HG02981 (cell line): ENCODE data around the gene LDLRAP1.

Experiments used
- ATAC-seq: cut with Tn5 transposase; IDR thresholded peaks from one replicate; pipeline ENCODE4 v1.9.1; 2021; ENCODE audit warnings: mild to moderate bottlenecking, moderate library complexity; ENCODE audit not compliant: unreplicated experiment

LDLRAP1 gene

GRCh38 chr1:25523542-25523941 is 19.9 kb upstream of the LDLRAP1 start:
- ATAC-seq: no peak

GRCh38 chr1:25524568-25525360 is 18.6 kb upstream of the LDLRAP1 start:
- ATAC-seq: no peak

- no peak for ATAC-seq
Observed at GRCh38 chr1:25525361-25525688, 18.1 kb upstream of the LDLRAP1 start.

DNA sequence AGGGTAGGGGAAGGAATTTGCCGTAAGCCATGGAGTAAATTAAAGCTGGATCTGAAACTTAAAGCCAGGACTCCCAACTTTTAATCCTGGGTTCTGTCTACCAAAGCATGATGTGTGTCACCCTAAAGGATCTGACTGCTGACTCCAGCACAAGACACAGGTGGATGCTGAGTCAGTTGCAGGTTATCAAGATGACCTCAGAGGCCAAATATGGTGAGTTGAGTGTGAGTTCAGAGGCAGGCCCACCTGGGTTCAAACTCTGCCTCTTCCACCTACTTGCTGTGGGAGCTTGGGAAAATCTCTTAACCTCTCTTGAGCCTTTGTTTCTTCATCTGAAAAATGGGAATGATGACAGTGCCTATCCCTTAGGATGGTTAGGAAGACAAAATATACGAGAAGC is 16.7 kb upstream of the LDLRAP1 start:
- no peak for ATAC-seq

DNA sequence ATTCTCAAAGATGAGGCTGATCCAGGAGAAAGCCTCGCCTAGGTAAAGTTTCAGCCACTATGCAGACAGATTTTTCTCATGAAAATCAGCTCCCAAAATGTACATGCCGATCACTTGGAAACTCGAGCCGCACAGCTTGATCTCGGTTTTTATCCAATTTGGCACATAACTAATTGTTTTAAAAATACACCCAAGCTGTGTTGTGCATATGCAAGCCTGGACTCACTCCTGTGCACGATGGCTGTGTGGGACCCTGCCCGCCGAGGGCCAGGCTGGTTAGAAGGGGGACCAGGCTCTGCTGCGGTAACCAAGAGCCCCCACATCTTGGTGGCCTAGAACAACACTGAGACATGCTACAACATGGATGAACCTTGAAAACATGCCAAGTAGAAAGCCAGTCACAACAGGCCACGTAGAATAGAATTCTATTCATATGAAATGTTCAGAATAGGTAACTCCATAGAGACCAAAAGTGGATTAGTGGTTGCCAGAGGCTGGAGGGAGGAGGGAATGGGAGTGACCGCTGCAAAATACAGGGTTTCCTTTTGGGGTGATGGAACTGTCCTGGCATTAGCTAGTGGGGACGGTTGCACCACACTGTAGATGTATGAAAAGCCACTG is 16.1 kb upstream of the LDLRAP1 start:
- ATAC-seq: no peak

- no peak for ATAC-seq
Observed at GRCh38 chr1:25527946-25528595, 15.3 kb upstream of the LDLRAP1 start.

DNA sequence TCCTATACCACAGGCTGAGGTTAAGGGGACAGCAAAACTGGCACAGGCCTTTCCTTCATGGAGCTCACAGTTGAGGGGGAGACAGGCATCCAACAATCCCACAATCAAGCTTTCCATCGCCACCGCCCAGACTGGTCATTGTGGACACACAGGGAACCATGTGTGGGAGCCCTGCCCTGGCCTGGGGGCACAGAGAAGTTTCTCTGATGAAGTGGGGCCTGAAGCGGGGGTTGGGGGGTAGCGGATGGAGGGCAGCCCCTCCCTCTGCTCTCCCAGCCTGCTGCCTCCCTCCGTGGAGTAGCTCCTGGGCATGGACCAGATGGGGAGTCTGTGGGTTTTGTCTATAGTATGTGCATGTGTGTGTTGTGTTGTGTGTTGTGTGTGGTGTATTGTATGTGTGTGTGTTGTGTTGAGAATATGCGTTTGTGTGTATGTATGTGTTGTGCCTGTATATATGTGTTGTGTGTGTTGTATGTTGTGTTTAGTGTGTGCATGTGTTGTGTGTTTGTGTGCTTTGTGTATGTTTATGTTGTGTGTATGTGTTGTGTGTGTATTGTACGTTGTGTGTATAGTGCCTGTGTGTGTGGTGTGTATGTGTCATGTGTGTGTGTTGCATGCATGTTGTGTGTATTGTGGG is 14.4 kb upstream of the LDLRAP1 start:
- no peak for ATAC-seq

DNA sequence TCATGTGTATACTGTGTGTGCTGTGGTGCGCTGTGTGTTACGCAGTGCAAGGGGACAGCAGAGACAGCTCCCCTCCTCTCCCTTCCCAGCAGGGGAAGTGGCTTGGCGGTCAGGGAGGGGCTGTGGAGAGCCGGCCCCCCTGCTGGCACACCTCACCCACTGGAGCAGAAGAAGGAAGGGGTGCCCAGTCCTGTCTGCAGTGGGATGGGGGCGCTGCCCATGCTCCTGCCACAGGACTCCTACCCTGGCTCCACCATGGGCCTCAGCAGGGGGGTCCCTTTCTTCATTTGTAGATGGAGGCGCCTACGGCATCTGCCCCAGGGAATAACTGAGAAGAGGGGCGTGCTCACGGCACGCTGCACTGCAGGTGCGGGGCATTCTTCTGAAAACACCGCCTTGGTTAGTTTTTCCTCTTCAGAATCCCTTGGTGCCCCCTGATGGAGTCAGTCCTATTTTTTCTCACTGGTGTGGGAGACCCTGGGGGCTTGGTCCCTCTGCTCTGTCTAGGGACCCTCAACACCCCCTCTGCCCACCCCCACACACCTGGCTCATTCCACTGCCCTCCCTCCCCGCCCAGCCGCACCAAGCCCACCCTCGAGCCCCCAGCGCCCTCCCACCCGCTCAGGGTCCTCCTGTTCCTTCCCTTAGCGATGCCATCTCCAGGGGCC is 13.8 kb upstream of the LDLRAP1 start:
- no peak for ATAC-seq

DNA sequence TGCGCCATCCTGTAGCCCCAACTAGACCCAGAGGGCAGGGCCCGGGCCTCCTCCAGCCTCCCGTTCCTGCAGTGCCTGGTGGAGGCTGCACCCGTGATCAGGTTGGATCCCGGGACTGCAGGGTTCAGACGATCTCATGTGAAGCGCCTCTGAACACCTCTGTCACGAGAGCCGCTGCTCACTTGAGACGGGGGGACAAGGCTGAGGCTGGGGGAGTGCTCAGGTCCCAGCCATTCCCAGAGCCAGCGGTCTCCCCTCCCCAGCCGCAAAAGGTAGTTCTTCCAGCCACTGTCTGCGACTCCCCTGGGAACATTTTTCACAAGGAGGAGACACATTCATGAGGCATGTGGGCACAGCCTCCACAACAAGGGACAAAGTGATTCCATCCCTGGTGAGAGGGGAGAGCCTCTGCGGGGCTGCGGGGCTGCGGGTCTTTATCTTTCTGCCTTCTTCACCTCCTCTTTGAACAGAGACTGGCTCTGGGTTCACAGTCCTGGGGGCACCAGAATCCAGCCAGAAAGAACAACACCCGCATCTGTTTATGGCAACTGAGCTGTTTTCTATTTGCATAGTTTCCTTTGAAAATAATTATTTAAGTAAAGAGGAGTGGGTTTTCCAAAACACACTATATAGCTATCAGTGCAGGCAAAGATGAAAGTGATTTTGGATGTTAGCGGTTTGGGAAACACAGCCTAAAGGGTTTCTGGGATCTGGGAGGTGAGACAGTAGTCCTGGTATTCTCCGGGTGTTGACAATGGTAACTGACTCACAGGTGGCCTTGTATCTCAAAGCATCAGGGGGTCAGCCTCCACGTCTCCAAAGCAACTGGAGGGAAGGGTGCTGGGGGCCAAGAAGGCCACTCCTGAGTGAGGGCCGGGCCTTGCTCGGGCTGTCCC is 13.0 kb upstream of the LDLRAP1 start:
- no peak for ATAC-seq

DNA sequence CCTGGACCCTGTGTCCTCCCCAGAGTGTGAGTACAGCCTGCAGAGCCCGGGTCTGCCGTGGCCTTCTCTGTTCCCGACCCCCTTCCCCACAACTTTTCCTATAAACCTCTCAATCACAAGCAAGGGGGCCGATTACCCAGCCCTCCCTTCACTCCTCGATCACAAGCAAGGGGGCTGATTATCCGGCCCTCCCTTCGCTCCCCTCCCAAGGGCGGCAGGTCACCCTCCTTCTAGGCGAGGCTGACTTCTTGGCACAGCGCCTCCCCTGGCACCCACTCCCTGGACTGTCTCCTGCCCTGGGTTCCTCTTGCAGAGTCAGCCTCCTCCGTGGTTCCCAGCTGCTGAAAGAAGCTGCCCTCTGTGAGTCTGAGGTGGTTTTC is 12.3 kb upstream of the LDLRAP1 start:
- no peak for ATAC-seq

DNA sequence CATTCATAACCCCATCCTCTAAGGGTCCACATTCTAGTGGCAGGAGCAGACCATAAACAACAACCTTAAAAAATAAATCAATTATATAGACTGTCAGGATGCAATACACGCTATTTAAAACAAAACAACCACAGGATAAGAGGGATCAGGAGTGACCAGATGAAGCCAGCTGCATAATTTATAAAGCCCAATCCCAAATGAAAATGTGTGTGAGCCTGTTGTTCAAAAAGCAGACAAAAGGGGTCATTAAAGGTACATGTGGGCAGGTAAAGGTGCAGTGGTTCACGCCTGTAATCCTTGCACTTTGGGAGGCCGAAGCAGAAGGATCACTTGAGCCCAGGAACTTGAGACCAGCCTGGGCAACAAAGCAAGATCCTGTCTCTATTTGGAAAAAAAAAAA is 10.4 kb upstream of the LDLRAP1 start:
- no peak for ATAC-seq

DNA sequence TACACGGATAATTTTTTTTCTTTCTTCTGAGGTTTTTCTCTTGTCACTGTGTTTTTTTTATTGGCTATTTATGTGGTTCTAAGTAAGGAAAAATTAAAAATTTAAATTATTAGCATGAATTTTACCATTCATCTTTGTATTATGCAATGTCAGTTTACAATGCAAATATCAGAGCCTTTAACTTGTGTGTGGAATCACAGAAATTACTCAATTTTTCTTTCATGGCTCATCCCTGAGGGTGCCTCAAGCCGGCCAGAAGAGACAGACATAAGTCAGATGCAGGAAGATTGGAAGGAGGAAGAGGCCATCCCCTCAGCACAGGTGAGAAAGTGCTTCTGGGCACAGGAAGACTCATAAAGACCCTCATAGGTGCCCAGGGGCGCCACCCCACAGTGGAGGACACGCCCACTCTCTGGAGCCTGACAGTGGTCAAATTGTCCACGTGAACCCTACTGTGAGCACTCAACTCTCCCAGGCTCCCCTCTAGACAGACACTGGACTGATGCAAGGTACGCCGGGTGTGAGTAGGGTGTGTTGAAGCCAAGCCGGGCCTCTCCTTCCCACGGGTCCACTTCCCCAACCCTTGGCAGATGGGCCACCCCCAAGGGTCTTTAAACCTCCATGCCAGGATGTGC is 9.5 kb upstream of the LDLRAP1 start:
- ATAC-seq: no peak

DNA sequence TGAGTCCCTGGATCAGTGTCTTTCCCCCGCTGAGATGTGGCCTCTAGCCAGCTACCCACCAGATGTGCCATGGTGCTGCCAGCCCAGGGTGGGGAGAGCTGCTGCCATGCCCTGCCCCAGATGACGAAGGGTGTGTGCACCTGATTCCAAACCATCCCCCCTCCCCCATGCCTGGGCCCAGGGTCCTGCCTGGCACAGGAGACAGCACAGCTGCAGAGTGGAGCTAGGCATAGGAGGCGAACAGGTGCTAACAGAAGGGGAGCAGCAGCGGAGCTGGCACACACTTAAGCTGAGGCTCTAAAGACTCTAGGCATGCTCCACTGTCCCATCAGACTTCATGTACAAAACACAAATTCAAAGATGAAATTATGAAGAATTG is 9.0 kb upstream of the LDLRAP1 start:
- ATAC-seq: no peak

DNA sequence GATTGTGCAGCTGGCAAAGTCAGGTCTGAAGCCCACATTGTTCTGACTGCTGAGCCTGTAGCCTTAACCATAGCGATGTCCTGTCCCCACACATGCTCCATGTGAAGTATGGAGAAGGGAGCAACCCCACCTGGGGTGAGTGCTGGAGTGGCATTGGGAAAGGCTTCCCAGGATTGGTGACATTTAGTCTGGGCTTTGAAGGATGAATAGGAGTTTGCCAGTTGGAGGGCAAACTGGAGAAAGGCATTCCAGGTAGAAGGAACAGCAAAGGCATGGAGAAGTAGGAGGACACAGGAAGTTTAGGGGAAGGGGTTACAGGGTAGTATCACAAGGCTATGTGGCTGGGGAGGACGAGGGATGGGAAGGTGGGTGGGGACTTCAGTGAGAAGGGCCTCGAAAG is 7.3 kb upstream of the LDLRAP1 start:
- no peak for ATAC-seq

DNA sequence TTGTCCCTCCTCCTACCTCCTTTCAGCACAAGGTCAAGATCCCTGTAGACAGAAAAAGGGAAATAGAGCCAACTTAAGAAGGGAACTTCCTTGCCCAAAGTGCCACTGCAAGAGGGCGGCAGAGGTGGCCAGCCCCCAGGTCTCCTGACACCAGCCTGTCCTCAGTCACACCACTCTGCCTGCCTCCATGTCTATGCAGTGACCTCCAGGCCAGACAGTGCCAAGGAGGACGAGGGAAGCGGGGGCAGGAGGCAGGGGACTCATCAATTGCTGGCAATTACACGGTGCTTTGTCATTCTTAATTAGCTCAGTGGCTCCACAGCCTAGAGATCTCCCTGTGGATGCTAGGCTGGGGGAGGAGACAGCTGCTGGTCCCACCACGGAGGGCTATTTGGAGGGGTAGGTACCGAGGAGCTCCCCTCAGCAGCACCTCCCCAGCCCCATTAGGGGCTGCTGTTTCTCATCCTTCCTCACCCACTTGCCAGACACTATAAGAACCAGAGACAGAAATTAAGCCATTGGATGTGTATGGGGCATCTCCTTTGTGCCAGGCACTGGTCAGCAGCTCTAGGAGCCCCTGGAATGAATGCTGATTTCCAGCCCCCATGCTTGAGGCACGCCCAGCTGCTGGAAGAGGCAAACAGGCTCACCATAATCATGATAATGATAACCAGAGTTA is 6.1 kb upstream of the LDLRAP1 start:
- no peak for ATAC-seq

- no peak for ATAC-seq
Observed at GRCh38 chr1:25538191-25538767, 5.1 kb upstream of the LDLRAP1 start.

DNA sequence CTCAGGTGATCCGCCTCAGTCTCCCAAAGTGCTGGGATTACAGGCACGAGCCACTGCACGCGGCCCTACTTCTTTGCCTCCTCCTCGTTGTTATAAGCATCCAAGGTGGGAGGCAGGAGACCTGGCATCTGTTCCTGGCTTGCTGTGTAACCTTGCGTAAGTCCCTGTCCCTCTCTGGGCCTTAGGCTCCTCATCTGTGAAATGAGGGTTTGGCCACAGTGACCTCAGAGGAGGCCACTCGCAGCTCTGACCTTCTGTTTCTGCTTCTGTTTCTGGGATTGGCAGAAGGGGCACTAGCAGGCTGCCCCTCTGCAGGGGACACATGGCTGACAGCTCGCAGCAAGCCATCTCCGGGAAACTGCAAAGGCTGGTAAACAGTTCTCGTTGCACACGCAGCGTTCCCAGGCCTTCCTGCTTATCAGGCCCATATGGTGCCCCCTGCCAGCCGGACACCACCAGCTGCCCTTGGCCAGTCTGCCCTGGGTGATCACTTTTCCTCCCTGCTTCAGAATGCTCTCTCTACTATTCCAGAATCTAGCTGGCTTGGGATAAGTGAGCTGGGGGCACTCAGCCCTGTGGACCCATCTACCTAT is 2.6 kb upstream of the LDLRAP1 start:
- no peak for ATAC-seq

GRCh38 chr1:25541425-25541824 is 2.0 kb upstream of the LDLRAP1 start:
- no peak for ATAC-seq
